Measurements from ENCODE around the gene OPA1.
A peak's percentile ranks its signal among the peaks of the same experiment; 100 is the strongest.

OPA1 gene

DNA sequence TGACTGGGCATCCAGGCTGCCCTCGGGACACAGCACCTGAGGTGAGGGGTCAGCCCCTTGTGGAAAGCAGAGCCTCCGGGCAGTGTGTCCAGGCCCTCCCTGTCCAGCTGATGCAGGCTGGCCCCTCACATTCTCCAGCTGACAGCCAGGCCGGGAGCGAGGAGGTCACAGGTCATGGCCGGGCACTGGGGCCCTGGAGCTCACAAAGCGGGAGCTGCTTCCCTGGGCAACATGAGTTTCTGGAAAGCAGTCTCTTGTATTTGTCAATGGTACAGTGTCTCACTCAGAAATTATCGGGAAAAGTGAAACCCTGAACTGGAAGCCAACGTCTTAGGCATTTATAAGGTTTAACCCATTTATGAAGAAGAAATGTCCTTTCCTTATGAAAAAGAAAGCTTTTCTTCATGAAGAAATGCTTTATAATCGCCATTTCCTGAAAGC, 118.5 kb downstream of the OPA1 start:
- DNase-seq, result no peak

DNA sequence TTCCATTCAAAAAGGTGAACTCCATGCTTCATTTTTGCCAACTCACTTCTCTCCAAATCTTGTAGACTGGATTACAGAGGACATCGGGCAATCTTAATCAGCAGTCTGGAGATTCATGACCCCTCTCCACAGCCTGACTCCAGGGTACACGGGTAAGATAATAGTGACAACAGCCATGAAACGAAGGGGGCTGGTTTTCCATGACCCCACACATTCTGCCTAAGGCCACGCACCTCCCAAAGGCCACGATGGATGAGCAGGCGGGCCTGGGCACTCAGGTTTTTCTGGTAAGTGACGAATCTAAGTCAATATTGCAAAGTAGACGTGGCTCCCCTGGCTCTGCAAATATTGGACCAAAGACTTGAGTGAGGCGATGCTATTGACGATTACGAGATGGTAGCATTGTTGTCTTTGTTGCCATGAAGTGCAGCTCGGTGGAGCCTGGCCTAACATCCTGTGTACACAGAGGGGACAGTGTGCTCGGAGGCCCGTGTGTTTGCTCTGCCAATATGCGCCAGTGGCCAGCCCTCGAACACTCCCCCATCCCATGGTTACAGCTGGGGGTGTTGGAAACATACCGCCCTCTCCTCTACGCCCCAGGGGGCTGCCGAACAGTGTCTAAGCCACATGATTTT, 119.1 kb downstream of the OPA1 start:
- peak; percentile 90 for DNase-seq

DNA sequence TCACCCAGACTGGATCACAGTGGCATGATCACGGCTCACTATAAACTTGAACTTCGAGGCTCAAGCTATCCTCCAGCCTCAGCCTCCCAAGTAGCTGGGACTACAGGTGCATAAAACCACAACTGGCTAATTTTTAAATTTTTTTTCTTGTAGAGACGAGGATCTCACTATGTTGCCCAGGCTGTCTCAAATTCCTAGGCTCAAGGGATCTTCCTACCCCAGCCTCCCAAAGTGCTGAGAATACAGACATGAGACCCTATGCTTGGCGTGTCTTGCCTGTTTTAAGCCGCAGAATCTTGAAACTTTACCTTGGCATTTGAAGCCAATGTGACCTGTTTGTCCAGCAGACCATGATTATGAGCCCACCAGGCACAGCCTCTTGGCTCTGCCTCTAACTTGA, 119.9 kb downstream of the OPA1 start:
- no peak for DNase-seq

DNA sequence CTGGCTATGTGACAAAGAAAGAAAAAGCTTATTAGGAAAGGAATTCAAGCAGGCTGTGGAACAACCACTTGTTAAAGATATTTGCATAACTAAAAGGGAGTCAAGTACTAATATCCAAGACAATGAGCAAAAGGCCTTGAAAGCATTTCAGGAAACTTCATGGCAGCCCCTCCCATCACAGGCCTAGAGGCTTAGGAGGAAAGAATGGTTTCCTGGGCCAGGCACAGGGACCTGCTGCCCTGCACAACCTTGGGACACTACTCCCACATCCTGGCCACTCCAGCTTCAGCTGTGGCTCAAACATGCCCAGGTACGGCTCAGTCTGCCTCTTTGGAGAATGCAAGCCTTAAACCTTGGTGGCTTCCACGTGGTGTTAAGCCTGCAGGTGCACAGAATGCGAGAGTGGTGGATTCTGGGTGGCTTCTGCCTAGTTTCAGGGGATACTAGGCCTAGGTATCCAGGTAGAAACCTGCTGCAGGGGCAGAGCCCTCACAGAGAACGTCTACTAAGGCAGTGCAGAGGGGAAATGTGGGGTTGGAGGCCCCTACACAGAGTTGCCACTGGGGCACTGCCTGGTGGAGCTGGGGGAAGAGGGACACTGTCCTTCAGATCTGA, 121.6 kb downstream of the OPA1 start:
- no peak for DNase-seq

DNA sequence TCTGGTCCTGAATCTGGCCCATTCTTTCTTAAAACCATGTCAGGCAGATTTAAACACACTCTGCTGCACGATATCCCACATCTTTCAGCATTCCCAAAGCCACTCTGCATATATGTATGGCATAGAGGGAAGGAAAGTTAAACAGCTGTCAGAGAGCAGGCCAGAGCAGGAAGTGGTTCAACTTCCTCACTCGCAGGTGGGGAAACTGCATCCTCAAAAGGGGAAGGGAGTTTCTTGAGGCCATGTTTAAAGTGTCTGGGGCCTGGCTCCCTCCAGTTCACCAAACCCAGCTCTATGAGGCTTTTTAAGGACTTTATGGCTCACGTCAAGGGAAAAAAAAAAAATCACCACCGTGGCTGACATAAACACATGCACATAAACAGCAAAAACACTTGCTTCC, 123.1 kb downstream of the OPA1 start:
- no peak for DNase-seq

DNA sequence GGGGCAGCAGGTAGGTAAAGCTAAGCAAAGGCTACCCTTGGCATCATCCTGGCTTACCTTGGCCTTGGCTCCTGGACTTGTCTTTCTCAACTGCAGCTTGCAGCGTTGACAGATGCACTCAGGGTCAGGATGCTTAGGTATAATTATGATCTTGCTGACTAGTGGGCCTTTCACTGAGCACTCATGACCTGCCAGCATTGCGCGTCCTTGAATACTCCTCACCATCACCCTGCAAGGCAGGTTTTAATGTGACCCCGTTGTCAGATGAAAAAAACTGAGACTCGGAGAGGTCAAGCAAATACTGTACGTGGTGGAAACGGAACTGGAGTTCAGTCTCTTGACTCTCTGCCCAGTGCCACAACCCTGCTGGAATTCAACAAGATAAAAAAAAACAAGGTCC, 126.7 kb downstream of the OPA1 start:
- no peak for DNase-seq

DNA sequence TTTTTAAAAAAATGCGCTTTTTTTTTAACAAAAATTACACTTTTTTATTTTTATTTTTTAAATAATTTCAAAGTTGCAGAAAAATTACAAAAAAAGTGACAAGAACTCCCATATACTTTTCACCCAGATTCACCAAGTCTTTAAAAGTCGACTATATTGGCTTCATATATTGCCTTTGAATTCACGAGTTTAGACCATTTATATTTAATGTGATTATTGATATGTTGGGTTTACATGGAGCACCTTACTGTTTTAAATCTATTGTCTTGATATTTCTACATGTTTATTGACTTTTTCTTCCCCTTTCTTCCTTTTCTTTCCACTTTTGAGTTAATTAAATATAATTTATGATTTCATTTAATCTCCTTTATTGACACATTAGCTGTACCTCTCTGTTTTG, 127.2 kb downstream of the OPA1 start:
- no peak for DNase-seq

DNA sequence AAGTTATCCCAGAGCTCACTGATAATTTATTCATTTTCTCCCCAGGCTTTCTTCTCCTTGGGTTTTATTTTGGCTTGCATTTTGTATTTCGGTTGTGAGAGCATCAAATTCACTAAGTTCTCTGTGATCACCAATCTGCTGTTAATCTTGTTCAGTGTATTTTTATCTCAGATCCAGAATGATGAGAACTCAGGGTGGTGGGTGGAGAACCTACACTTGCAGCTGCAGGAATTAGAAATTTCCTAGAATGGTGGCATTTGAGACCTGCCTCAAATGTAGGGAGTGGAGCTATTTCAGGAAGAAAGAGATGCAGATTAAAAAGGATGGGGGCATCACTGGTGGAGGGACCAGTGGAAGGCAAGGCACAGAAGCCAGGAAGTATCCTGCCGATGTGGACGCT, 129.6 kb downstream of the OPA1 start:
- no peak for DNase-seq

DNA sequence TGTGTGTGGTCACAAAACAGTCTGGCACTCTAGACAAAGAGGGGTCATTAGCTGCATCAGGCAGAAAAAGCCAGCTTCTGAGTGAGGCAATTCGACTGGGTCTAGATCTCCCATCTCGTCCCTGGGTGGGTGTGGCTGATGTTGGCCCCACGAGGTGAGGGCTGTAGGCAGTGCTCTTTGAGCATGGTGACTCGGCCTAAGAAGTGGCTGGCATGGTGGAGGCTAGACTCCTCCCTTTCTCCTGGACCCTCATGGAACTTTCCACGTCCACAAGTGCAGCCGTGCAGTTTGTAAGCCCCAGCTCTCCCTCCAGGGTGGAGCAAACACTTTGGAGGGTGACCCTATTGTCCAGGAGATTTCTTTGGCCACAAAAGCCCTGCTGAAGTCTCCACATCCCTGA, 134.1 kb downstream of the OPA1 start:
- DNase-seq, result no peak

DNA sequence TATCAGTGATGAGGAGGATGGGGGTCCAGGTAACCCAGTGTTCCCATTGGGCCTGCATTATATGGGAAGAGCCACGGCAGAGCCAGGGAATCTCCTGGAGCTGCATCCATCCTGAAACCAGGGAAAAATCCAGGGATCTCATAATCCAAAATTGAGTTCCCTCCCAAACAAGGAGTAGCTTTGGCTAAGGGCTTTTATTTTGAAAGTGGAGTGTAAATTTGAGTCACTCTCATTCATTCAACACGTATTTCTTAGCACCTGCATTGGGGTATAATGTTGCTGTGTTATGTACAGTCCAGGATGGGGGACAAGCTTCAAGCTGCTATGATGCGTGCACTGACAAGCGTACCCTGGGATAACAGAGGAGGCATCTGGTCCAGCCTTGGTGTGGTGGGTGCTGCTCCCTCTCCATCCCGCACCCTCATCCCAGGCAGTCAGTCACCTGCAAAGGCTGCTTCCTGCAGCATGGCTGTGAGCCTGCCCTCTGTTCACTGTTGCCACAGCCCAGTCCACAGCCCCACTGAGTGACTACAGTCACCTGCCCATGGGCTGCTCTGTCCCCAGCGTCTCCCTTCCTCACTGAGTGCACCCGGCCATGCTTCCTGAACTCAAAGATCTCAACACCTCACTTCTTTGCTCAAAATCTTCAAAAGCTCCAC, 135.6 kb downstream of the OPA1 start:
- DNase-seq, result no peak

DNA sequence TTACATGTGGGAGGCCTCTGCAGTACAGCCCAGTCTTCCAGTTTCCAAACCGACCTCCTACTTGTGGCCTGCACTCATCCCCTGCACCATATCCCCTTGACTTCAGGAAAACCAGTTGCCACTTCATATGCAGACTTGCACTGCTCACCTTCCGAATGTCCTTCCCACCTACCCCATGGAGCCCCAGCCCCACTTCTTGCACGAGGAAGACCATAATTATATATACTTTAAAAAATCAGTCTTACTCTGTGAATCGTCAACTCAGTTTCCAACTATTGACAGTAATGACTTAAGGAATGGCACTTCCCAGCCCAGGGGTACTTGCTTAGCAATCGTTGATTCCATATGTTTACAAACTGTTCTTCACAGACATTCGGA, 136.1 kb downstream of the OPA1 start:
- DNase-seq, result no peak

DNA sequence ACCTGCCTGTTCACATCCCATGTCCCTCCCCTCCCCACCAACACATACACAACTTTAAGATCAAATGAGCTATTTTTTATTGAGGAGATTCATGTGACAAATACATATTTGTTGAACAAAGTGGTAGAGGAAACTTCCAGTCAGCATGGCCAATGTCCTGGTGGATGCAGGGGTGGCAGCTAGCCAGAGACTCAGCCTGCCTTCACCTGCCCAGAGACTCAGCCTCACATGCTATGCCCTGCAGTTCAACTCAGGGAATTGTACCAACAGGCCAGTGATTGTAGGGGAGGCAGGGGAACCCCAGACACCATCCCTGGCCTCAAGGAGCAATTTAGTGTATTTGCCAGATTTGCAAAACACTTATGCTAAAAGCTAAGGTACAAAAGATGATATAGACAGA, 136.6 kb downstream of the OPA1 start:
- no peak for DNase-seq

DNA sequence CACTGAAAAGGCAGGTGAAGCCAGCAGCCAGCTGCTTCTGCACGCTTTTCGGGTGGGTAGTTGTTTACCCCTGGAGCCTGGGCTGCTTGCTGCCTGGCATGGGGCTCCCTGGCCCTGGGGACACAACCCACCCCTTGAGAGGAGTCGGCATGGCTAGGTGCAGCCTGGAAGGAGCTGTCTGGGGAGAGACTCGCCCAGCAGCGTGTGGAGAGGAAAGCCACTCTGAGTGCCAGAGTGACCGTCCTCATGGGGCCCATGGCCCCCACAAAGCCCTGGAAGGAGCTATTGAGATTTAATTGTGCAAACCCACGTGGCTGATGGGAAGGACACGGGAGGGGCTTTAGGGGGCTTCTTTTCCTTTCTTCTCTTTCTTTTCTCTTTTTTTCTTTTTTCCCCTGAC, 137.5 kb downstream of the OPA1 start:
- no peak for DNase-seq

DNA sequence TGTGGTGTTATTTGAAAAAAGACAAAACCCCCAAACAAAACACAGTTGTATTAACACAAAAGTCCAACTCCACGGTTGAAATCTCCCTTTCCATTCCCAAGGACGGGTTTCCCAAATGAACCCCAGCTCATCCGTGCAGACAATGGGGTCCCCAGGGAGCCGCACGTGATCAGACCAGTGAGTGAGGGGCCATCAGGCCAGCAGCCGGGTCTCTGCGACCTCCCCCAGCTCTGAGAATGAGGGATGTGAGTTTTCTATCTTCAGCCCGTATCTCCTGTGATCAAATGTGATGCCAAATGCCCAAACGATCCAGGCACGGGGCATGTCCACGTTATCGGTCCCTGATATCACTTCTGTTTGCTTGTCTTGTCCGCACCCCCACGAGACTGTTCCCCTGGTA, 138.0 kb downstream of the OPA1 start:
- DNase-seq, result no peak

DNA sequence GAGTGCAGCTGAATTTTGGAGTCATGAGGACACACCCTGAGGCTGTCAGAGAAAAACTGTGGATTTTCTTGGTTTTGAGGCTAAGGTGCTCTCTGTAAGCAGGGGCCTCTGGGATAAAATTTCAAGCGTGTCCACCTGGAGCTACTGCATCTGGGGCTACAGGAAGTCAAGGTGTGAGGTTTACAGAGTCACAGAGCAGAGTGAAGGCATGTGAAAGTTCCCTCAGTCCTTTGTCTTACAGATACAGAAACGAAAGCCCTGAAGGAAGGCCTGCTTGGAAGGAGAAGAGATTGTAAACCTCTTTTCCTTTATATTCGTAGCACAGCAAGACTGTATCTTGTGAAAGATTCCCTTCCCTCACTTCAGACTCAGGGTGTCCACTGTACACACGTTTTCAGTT, 138.6 kb downstream of the OPA1 start:
- DNase-seq, result no peak

DNA sequence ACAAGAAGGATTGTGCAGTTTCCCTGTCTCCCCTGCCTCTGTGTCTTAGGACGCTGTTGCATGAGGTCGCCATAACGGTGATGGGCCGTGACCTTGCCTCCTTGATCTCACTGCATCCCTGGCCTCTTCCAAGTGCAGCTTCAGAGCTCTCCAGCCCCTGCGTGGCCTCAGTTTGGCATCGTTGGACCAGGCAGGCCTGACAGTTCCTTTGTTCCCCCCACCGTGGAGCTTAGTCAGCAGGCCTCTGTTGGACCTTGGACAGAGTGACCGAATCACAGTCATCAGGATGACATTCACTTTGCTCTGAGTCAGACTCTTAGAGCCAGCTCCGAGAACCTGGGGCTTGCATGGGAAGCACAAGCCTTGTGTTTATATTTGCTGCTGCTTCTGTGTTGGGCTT, 139.4 kb downstream of the OPA1 start:
- DNase-seq, result no peak

DNA sequence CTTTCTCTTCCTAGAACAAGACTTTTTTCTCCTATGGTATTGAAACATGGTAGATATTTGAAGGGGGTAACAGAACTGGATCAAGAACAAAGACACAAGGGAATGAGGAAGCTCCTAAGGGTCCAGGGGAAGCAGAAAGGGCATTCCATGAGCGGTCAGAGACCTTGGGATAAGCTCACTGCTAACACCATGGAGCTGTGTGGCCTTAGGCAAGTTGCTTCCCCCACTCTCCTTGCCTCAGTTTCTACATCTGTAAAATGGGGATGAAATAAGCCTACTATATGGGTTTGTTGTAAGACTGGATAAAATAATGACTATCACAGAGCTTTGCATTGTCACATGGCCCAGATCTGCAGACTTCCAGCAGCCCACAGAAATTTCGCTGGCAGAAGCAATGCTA, 139.8 kb downstream of the OPA1 start:
- DNase-seq, result no peak

DNA sequence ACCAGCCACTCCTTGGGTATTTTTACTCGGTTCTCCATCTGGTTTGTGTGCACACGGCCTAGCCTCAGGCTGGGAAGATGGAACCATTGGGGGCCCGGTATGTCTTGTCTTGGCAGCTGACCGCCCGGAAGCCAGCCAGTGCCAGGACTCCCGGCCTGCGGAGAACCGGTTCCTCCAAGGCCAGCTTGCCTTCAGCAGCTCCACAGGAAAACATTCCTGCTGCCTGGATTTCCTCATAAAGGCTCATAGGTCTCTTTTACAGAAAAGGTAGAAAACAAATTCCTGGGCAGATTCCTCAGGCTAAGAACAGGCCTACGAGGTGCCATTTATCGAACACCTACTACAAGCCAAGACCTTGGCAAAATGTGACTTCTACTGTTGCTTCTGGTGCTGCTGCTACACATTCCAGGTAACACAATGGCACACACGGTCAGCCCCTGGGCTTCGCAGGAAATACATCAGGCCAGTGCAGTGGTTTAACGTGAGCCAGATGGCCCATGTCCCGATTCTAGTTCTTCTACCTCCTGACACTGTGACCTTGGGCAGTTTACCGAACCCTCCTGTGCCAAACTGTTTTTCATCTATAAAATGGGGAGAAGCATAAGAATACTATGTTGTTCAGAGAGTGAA, 141.8 kb downstream of the OPA1 start:
- DNase-seq, result no peak

DNA sequence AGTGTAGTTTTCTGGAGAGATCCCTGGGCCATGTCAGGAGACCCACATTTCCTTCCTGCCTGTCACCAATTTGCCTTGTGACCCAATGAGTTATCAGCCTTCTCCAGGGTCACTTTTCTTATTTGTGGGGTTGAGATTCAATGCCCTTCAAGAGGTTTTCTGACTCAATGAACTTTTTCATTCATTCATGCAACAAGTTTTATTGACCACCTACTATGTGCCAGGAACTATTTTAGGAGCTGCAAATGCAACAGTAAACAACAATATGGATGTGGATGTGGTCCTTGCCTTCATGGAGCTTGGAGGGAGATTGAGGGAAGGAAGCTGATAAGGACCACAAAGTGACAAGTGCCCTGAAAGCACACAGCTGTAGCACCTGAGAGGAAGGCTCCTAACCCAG, 142.8 kb downstream of the OPA1 start:
- DNase-seq, result no peak

DNA sequence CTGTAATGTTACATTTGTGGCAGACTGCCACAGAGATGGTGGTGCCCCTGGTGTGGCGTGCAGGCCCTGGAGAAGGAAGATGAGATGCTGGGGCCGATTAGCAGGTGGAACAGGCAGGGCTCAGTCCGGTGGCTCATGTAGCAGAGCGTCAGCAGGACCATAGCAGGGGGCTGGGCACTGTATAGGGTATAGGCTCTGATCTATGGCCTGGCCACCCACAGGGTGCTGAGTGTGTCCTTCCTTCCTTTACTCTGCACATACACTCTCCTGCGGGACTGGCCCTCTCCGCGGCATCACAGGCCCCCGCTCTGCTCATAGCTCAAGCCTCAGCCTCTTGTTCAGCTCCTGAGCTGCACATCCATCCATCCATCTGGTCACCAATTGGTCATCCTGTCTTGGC, 143.6 kb downstream of the OPA1 start:
- no peak for DNase-seq

DNA sequence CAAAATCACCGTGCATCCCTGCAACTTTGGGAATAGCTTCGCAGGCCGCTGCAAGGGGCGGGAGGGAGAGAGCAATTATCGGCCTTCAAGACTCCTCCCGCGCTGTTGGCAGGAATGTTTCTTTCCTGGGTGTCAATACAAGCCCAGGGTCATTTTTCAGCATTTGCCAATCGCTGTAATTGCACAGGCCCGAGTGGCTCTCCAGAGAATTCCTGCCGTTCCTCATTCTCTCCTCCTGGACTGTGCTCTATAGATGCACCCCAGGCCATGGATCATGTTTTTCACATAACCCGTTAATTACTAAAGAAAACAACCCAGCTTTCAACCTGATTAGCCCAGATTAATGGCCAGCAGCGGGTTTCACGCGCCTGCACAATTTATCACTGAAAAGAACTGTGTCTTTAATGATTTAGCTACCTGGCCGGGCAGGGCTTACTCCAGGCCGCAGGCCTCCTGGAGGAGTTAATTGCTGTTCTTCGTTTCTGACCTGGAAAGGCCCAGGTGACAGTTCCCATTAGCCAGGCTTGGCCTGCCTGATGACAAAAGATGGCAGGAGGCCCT, 144.3 kb downstream of the OPA1 start:
- no peak for DNase-seq

DNA sequence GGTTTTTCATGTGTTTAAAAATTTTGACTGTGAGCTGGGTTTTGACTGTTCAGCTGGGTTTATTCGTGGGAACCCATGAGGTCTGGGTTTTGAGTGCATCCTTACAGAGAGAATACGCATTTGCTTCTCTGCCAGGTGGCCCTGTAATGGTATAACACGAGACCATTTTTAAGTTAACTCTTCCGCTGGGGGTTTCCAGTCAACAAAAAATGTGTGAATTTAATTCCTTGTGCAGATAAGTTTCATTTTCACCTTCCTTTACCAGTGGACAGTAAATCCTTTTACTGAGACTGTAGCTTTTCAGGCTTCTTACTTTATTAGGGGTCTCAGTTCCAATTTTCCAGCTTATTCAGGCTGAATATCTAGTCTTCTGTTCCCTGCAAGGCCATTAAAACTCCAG, 149.6 kb downstream of the OPA1 start:
- DNase-seq, result no peak

DNA sequence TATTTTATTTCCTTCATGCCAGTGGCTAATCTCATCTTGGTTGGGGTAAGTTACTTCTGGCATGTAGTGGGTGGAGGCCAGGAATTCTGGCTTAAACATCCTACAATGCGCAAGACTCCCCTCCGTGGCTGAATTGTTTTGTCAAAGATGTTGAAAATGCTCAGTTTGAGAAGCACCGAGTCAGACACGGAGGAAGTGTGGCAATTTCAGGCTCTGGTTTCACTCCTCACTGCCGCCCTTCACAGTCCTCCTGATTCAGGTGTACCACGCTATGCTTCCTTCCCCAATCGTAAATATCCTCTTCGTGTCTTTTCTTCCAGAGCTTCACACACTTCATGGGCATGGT, 150.7 kb downstream of the OPA1 start:
- DNase-seq, result no peak

All from SHP77 treated with DMSO at 0.1 percent for 48 hours (cell line).